Hematopoietic multipotent progenitor cell treated with erythropoietin and hydrocortisone succinate and interleukin-3 and kit ligand, for 15 days (in vitro differentiated cells): Measurements from ENCODE around the gene GPC6.
"Not testable (repeated sequence)": the region's sequence is repeated elsewhere in the genome, so short reads cannot be mapped to it uniquely, and the experiment has no call there.

Experiments used
- DNase-seq: peaks from one replicate; pipeline ENCODE4 v3.0.0-alpha.2; 2015; ENCODE audit warnings: low spot score

GPC6 gene

GRCh38 chr13:94325650-94326049, 1099.0 kb downstream of the GPC6 start:
- DNase-seq = no peak

- no peak for DNase-seq
These were observed 1100.7 kb downstream of the GPC6 start for GRCh38 chr13:94327318-94327717.

- no peak for DNase-seq
These were observed 1101.9 kb downstream of the GPC6 start for GRCh38 chr13:94328381-94329041.

- no peak for DNase-seq
These were observed 1102.7 kb downstream of the GPC6 start for GRCh38 chr13:94329277-94329676.

- no peak for DNase-seq
These were observed 1103.3 kb downstream of the GPC6 start for GRCh38 chr13:94329754-94330551.

GRCh38 chr13:94330552-94331071, 1104.0 kb downstream of the GPC6 start:
- DNase-seq = no peak

- no peak for DNase-seq
These were observed 1104.7 kb downstream of the GPC6 start for GRCh38 chr13:94331281-94331680.

GRCh38 chr13:94332359-94333096, 1105.9 kb downstream of the GPC6 start:
- no peak for DNase-seq

- DNase-seq = no peak
These were observed 1106.7 kb downstream of the GPC6 start for GRCh38 chr13:94333131-94333820.

GRCh38 chr13:94335761-94336526, 1109.3 kb downstream of the GPC6 start:
- no peak for DNase-seq

GRCh38 chr13:94339116-94339687, 1112.6 kb downstream of the GPC6 start:
- no peak for DNase-seq

- no peak for DNase-seq
These were observed 1116.0 kb downstream of the GPC6 start for GRCh38 chr13:94342436-94343242.

GRCh38 chr13:94343243-94343585, 1116.6 kb downstream of the GPC6 start:
- DNase-seq = no peak

GRCh38 chr13:94343687-94344086, 1117.1 kb downstream of the GPC6 start:
- DNase-seq = not testable (repeated sequence)

GRCh38 chr13:94344126-94344818, 1117.7 kb downstream of the GPC6 start:
- no peak for DNase-seq

GRCh38 chr13:94345374-94346195, 1119.0 kb downstream of the GPC6 start:
- DNase-seq = no peak

GRCh38 chr13:94346261-94347019, 1119.8 kb downstream of the GPC6 start:
- DNase-seq = no peak
